IPS-18a (cell line): ENCODE measurements around the gene OASL.
"Not testable (repeated sequence)": the region's sequence is repeated elsewhere in the genome, so short reads cannot be mapped to it uniquely, and the experiment has no call there.

ENCODE experiments used
- H3K27ac ChIP-seq: one replicate; pipeline ENCODE4 v1.5.1; 2013; ENCODE audit warnings: low read length
- H3K27me3 ChIP-seq: one replicate; pipeline ENCODE4 v1.6.1; 2013; ENCODE audit warnings: mild to moderate bottlenecking, low read length; ENCODE audit not compliant: control insufficient read depth, insufficient read depth
- H3K36me3 ChIP-seq: one replicate; pipeline ENCODE4 v1.6.1; 2013; ENCODE audit warnings: low read depth, low read length; ENCODE audit not compliant: control insufficient read depth
- H3K4me1 ChIP-seq: one replicate; pipeline ENCODE4 v1.6.1; 2013; ENCODE audit warnings: low read depth, low read length; ENCODE audit not compliant: control insufficient read depth
- H3K4me3 ChIP-seq: one replicate; pipeline ENCODE4 v1.5.1; 2013; ENCODE audit warnings: low read length
- H3K9ac ChIP-seq: one replicate; pipeline ENCODE4 v1.6.1; 2013; ENCODE audit warnings: mild to moderate bottlenecking, low read length, moderate library complexity
- H3K9me3 ChIP-seq: one replicate; pipeline ENCODE4 v1.6.1; 2013; ENCODE audit warnings: low read depth, low read length; ENCODE audit not compliant: control insufficient read depth

OASL gene

GRCh38 chr12:121053706-121054105, 14.7 kb upstream of the OASL start:
- no peaks in the 10 kb centered on the region for H3K9me3 ChIP-seq

GRCh38 chr12:121050725-121051124, 11.7 kb upstream of the OASL start:
- Histone ChIP-seq H3K9ac (no peak overlapping the region), H3K4me3 (no peak overlapping the region)

More at GRCh38 chr12:121053706-121054105, 14.7 kb upstream of the OASL start:
- no peak overlapping the region for H3K4me3 ChIP-seq
- no peak overlapping the region for H3K9ac ChIP-seq
- no peaks in the 10 kb centered on the region for H3K27me3 ChIP-seq
- no peaks in the 10 kb centered on the region for H3K4me1 ChIP-seq
- no peak overlapping the region for H3K27ac ChIP-seq
- no peaks in the 10 kb centered on the region for H3K36me3 ChIP-seq

GRCh38 chr12:121048442-121048841, 9.4 kb upstream of the OASL start:
- H3K9ac ChIP-seq: no peak overlapping the region
- no peaks in the 10 kb centered on the region for H3K27me3 ChIP-seq
- H3K9me3 ChIP-seq: no peaks in the 10 kb centered on the region
- H3K4me1 ChIP-seq: no peaks in the 10 kb centered on the region
- H3K27ac ChIP-seq: no peak overlapping the region
- H3K4me3 ChIP-seq: no peak overlapping the region
- H3K36me3 ChIP-seq: no peaks in the 10 kb centered on the region

More at GRCh38 chr12:121050725-121051124, 11.7 kb upstream of the OASL start:
- Histone ChIP-seq H3K27me3 (no peaks in the 10 kb centered on the region), H3K36me3 (no peaks in the 10 kb centered on the region), H3K27ac (no peak overlapping the region), H3K9me3 (no peaks in the 10 kb centered on the region), H3K4me1 (no peaks in the 10 kb centered on the region)

GRCh38 chr12:121047400-121047799, 8.4 kb upstream of the OASL start:
- not testable (repeated sequence) for H3K4me3 ChIP-seq, H3K27ac ChIP-seq, H3K36me3 ChIP-seq, H3K9me3 ChIP-seq, H3K27me3 ChIP-seq, H3K9ac ChIP-seq, H3K4me1 ChIP-seq

- no peaks in the 10 kb centered on the region for H3K4me1 ChIP-seq
- no peak overlapping the region for H3K9ac ChIP-seq
- no peak overlapping the region for H3K4me3 ChIP-seq
- no peaks in the 10 kb centered on the region for H3K9me3 ChIP-seq
- H3K27ac ChIP-seq: no peak overlapping the region
- H3K36me3 ChIP-seq: no peaks in the 10 kb centered on the region
- H3K27me3 ChIP-seq: no peaks in the 10 kb centered on the region
Observed at GRCh38 chr12:121043067-121043466, 4.0 kb upstream of the OASL start.

GRCh38 chr12:121036810-121037326, 2.2 kb downstream of the OASL start:
- no peaks in the 10 kb centered on the region for H3K27me3 ChIP-seq
- H3K9ac ChIP-seq: no peak overlapping the region
- no peaks in the 10 kb centered on the region for H3K4me1 ChIP-seq
- H3K36me3 ChIP-seq: no peaks in the 10 kb centered on the region
- no peaks in the 10 kb centered on the region for H3K9me3 ChIP-seq
- H3K27ac ChIP-seq: no peak overlapping the region
- no peak overlapping the region for H3K4me3 ChIP-seq

GRCh38 chr12:121034616-121035305, 4.3 kb downstream of the OASL start:
- Histone ChIP-seq H3K9me3 (no peaks in the 10 kb centered on the region), H3K36me3 (no peaks in the 10 kb centered on the region), H3K27me3 (no peaks in the 10 kb centered on the region), H3K4me3 (no peak overlapping the region), H3K9ac (no peak overlapping the region), H3K4me1 (peaks cover 3% of the 10 kb centered on the region), H3K27ac (no peak overlapping the region)

- Histone ChIP-seq H3K36me3 (no peaks in the 10 kb centered on the region), H3K4me3 (no peak overlapping the region), H3K4me1 (peaks cover 3% of the 10 kb centered on the region), H3K27me3 (no peaks in the 10 kb centered on the region), H3K27ac (no peak overlapping the region), H3K9ac (no peak overlapping the region), H3K9me3 (no peaks in the 10 kb centered on the region)
Observed at GRCh38 chr12:121033625-121034349, 5.3 kb downstream of the OASL start.

- Histone ChIP-seq H3K36me3 (no peaks in the 10 kb centered on the region), H3K27me3 (no peaks in the 10 kb centered on the region), H3K27ac (no peak overlapping the region), H3K9ac (no peak overlapping the region), H3K4me1 (peaks cover 3% of the 10 kb centered on the region), H3K9me3 (no peaks in the 10 kb centered on the region), H3K4me3 (no peak overlapping the region)
Observed at GRCh38 chr12:121030576-121031212, 8.4 kb downstream of the OASL start.

GRCh38 chr12:121026274-121027045, 12.6 kb downstream of the OASL start:
- H3K27me3 ChIP-seq: no peaks in the 10 kb centered on the region
- H3K4me3 ChIP-seq: no peak overlapping the region
- H3K36me3 ChIP-seq: no peaks in the 10 kb centered on the region
- H3K4me1 ChIP-seq: peaks cover 3% of the 10 kb centered on the region
- H3K27ac ChIP-seq: no peak overlapping the region
- no peak overlapping the region for H3K9ac ChIP-seq
- H3K9me3 ChIP-seq: no peaks in the 10 kb centered on the region
